Fibroblast of gingiva (primary cell): ENCODE results near the gene CDH13.

ENCODE experiments used
- DNase-seq: peaks from one replicate; pipeline ENCODE4 v3.0.0-alpha.2; 2011; ENCODE audit warnings: low read depth

CDH13 gene

GRCh38 chr16:83118365-83118764, 491.6 kb downstream of the CDH13 start:
- no peak for DNase-seq

GRCh38 chr16:83125999-83126568, 499.3 kb downstream of the CDH13 start:
- no peak for DNase-seq

- DNase-seq: no peak
Observed at GRCh38 chr16:83128041-83128440, 501.3 kb downstream of the CDH13 start.

GRCh38 chr16:83130039-83130438, 503.3 kb downstream of the CDH13 start:
- DNase-seq: no peak

- no peak for DNase-seq
Observed at GRCh38 chr16:83134638-83135037, 507.9 kb downstream of the CDH13 start.

- no peak for DNase-seq
Observed at GRCh38 chr16:83136419-83136818, 509.6 kb downstream of the CDH13 start.

GRCh38 chr16:83136924-83137323, 510.2 kb downstream of the CDH13 start:
- DNase-seq: no peak

GRCh38 chr16:83137326-83137781, 510.6 kb downstream of the CDH13 start:
- peak; percentile 33 for DNase-seq

GRCh38 chr16:83137894-83138293, 511.1 kb downstream of the CDH13 start:
- DNase-seq: peak; percentile 58

- DNase-seq: no peak
Observed at GRCh38 chr16:83138512-83138911, 511.7 kb downstream of the CDH13 start.

GRCh38 chr16:83138976-83139690, 512.4 kb downstream of the CDH13 start:
- peak; percentile 53 for DNase-seq

GRCh38 chr16:83143788-83144187, 517.0 kb downstream of the CDH13 start:
- DNase-seq: no peak

- DNase-seq: no peak
Observed at GRCh38 chr16:83145297-83145696, 518.5 kb downstream of the CDH13 start.

- DNase-seq: no peak
Observed at GRCh38 chr16:83147244-83147643, 520.5 kb downstream of the CDH13 start.

GRCh38 chr16:83158320-83158957, 531.7 kb downstream of the CDH13 start:
- DNase-seq: no peak

GRCh38 chr16:83159049-83159448, 532.3 kb downstream of the CDH13 start:
- no peak for DNase-seq

- no peak for DNase-seq
Observed at GRCh38 chr16:83160287-83161020, 533.7 kb downstream of the CDH13 start.

- DNase-seq: no peak
Observed at GRCh38 chr16:83162791-83163190, 536.0 kb downstream of the CDH13 start.

- DNase-seq: no peak
Observed at GRCh38 chr16:83164816-83165215, 538.0 kb downstream of the CDH13 start.

GRCh38 chr16:83171396-83171795, 544.6 kb downstream of the CDH13 start:
- no peak for DNase-seq

- no peak for DNase-seq
Observed at GRCh38 chr16:83174671-83175070, 547.9 kb downstream of the CDH13 start.

- no peak for DNase-seq
Observed at GRCh38 chr16:83176802-83177201, 550.0 kb downstream of the CDH13 start.

- DNase-seq: no peak
Observed at GRCh38 chr16:83185902-83186301, 559.1 kb downstream of the CDH13 start.
